ENCODE results near the gene LYSMD1.
A peak's percentile ranks its signal among the peaks of the same experiment; 100 is the strongest.

LYSMD1 gene

DNA sequence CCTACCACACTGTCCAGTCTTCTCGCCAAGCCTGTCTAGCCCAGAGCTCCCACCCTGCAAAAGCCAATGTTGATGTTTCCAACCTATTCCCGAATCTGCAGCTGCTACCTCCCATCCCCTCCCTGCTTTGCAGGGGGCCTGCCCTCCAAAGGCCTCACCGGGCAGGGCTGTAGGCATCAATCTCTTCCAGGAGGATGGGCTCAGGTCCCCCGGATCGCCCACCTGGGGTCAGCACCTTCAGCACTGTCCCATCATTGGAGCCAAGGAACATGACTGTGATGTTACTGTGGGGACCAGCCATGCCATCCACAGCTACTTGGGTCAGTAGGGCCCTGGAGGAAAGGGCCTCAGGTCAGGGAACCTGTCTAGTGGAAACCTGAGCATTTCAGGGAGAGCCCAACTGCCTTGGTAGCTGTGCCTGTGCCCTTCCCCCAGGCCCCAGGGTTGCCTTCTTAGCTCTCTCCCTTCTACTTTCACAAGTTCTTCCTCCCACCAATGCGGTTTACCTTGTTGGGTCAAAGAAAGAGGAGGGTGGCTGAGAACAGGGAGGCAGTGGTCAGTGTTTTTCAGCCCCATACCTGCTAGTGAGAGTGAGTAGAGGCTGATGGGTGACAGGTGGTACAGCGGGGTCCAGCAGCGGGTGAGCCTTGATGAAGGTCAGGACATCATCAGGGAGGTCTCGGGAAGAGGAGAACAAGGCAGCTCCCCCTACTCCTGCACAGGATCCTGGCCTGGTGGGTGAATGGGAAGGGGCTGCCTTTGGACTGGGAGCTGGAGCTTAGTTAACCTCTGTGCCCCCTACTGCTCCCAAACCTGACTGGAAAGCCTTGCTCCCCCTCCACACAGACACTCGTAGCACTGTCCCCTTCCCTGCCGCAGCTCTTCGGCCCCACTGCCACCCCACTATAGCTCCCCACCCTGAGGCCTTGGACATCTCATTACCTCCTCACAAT is 30.0 kb downstream of the LYSMD1 start:
- no peak for DNase-seq (ENCODE audit: low read depth)

DNA sequence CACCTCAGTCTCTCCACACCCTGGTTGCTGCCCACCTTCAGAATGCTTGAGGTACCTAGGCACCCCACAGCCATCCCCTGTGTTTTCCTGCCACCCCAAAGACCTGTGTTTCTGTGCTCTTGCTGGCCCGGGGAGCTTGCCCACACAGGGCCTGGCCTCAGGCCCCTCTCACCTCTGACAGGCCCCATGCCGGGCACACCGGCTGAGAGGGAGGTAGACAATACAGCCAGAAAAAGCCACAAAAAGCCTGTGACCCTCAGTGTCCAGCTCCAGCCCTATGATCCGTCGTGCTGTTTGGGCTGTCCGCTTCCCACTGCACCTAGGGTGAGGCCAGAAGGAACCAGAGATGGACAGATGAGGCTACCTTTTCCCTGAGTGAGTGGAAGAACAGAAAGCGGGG is 30.7 kb downstream of the LYSMD1 start:
- DNase-seq (ENCODE audit: low read depth): no peak

DNA sequence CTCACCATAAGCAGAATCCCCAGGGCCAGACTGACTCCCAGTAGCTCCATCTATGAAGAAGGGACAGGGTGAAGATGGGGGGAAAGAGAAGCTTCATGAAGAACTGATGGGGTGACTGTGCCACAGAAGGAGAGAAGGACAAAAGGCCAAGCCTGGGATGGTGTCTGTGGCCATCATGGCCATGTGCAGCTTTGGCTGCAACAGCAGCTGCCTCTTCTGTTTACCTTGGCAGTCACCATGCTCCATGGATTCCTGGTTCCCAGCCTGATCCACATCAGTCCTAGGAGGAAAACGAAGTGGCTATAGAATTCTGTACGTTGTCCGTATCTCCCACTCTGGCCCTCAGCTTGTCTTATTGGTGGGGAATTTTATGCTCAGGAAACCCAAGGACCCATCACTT is 31.3 kb downstream of the LYSMD1 start:
- no peak for DNase-seq (ENCODE audit: low read depth)

DNA sequence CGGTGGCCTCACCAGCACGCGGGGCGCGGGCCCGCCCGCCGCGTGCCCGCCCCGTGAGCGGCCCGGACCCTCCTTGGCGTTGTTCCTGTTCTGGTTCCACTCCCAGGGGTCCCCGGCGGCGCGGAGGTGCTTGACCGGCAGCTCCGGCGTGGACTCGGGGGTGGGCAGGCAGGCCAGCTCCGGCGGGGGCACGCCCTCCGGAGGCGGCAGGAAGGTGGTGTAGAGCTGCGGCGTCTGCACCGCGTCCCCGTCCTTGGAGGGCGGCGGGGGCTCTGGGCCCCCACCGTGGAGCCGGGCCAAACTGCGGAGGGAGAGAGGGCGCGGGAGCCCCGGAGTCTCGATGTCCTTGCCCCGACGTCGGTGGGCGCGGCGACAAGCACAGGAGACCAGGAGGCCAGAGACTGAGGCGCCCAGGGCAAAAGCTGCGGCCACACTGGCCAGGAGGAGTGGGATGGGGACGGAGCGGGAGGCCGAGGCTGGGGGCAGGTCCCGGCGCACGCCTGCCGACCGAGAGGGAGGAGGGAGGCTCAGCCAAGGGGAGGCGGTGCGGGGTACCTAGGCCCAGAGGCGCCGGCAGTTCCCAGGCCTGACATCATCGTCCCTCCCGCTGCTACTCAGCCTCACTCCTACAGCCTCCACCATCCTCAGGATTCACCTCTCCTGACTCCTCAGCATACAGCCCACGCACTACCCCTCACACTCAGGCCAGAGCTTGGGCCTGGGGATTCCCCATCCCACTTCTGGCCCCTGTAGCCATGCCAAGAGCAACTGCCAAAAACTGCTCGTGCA is 32.5 kb downstream of the LYSMD1 start:
- no peak for DNase-seq (ENCODE audit: low read depth)

DNA sequence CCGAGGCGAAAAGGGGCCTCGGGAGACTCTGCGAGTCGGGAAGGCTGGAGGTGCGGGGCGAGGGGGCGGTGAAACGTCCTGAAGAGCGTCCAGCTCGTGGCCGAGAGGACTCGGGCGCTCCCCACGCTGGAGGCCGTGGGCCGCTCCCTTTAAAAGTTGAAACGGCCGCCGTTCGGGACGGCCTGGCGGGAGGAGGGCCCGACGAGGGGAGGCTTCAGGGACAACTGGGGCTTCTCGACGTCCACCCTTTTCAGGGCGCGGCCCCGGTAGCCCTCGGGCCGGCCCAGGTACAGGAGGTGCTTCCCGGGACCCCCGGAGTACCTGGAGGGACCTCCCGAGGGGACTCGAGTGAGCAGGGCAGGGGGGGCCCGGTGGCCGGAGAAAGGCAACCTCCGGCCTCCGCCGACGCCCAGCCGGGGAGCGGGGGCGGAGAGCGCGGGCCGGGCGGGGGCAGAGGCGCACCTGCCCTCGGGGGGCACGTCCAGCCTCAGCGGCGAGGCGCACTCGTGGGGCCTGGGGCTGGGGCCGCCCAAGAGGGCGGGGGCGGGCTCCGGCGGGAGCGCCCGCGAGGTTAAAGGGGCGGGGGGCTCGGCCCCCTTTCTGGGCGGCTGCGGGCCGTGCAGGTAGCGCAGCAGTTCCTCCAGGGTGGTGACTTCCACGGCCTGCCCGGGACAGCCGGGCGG is 33.2 kb downstream of the LYSMD1 start:
- DNase-seq (ENCODE audit: low read depth): no peak

DNA sequence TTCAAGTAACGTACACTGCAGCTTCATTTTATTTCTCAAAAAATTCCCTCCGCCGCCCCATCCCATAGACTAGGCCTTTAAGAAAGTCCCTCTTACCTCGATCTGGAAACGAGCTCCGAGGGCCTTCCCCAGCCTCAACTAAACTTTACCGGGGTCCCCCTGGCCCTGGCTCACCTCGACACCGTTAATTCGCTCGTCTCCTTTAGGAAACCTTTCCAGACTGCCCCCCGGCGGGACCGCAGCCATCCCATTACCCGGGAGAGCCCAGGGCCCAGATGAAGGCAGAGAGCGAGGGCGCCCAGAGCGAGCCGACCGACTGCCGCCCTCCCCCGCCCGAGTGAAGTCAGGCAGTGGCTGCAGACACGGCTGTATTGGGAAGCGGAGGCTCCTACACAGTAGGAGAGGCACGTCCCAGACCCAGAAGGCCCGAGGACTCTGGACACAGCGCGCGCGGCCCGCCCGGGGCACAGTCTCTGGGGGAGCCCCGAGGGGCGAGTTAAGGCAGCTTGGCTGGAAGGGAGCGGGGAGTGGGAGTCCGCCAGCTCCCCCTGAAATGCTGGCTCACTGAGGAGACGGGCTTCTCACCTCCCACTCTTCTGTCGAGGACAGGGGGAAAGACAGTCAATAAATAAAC is 33.9 kb downstream of the LYSMD1 start:
- no peak for DNase-seq (ENCODE audit: low read depth)

DNA sequence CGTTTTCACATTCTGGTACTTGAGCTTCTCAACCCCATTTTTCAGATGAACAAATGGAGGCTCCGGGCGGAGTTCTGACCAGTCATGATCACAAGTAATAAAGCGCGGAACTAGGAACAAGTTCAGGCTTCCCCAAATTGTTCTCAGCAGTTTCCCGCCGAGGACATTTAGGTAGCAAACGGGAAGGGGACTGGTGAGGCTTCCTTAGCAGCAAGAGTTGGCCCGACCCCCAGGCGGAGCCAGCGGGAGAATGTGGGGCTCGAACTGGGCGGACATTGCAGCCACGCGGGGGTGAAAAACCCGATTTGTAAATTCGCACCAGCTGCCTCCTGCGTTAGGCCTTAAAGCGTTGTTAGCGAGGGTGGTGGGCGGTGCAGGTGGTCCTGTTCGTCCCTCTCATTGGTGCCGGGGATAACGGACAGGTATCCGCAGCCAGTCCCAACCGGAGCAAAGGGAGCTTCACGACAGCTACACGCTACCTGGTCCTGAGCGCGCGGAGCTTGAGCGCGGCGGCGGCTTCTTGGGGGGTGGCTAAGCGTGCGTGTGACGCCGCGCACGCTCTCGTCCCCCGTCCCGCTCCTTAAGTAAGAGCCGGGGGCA is 34.6 kb downstream of the LYSMD1 start:
- DNase-seq (ENCODE audit: low read depth): peak; percentile 67

DNA sequence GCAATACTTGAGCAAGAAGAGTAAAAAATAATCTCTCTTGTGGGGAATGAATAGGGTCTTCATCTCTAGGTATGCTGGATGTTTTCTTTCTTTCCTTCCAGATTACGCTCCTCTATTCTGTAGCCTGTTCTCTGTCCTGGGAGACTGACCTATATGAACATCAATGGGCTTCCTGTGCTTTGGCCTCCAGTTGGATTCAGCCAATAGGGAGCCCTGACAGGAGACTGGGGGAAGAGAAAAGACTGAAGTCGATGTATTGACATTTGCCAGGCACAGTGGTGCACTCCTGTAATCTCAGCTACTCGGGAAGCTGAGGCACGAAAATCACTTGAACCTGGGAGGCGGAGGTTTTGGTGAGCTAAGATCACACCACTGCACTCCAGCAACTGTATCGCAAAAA is 36.9 kb downstream of the LYSMD1 start:
- DNase-seq (ENCODE audit: low read depth): no peak

DNA sequence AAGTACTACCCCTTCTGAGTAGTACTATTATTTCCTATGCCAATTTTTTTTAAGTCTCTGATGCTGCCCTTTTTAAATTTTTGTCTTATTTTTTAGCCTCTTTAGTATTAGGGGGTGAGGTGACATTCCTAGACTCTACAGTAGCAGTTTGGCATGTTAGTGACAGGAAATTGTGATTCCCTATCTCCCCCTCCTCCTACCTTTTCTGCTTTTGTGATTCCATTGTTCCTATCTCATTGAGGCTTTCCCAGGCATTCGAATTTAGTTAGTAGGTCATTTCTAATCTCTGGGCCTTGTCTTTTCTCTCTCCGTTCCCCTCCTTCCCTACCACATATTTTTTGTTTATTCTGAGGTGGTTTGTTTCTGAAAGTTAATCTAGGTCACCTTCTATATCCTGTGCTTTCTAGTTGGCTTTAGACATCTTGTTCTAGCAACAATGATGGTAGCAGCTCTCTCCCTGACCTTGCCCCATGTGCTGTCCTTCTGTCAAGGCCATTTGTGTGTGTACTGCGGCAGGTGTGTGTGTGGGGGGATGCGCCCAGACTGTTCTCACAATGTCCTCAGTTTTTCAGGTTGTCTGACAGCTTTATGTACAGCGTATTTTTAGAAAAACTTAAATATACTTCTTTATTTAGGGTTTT is 40.8 kb downstream of the LYSMD1 start:
- no peak for DNase-seq (ENCODE audit: low read depth)

DNA sequence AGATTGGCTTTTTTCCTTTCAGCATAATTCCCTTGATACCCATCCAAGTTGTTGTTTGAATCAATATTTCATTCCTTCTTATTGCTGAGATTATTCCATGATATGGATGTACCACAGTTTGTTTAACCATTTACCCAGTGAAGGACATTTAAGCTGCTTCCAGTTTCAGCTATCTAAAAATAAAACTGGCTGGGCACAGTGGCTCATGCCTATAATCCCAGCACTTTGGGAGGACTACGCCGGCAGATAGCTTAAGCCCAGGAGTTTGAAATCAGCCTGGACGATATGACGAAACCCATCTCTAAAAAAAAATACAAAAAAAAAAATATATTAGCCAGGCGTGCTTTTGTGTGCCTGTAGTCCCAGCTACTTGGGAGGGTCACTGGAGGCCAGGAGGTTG is 51.8 kb downstream of the LYSMD1 start:
- no peak for DNase-seq (ENCODE audit: low read depth)

Measured in fibroblast of the conjunctiva (primary cell).